Measurements from ENCODE around the gene SIAH3. TPM values are rescaled to one million over a fixed set of nuclear protein-coding genes. Genes with fewer than 3 reads are reported as not detected.

The SIAH3 gene
- total RNA-seq = not detected in 2 replicates

DNA sequence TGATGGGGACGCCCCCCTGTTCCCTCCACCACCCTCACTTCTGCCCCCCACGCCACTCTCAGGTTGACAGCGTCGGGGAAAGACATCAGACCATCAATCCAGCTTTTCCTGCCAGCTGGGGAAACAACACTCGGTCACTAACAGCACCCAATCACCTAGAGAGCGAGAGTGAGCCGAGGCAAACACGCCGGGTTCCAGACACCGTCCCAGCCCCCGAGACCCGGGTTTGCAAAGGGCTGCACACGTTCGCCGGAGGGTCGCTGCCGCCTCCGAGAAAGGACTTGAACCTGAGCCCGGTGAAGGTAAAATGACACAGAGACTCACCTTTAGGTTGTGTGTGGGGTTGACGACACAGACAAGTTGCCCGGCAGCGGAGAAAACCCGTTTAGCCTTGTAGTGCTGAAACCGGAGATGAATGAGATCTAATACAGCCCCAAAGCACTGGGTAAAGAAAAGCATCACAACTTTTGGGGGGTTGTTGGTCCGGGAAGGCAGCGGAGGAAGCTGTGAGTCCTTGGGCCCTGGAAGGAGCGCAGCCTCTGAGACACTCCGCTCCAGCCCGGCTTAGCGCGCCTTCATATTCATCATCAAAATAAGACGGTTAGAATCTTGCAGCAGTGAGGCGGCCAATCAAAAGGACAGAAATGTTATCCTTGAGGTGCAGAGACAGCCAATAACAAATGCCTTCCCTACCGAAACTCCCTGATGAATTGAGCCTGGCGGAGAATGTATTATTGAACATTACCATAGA, at the start of gene SIAH3:
TSS of gene SIAH3 (minus strand) at position 583 of the 751 bp plus-strand sequence. CDS start at position 459, 124 bp downstream.

Other genes starting within 250 kb of the SIAH3 start
- not detected in 2 replicates for gene ERICH6B, start 236.0 kb downstream of the SIAH3 start, total RNA-seq
- not detected in 2 replicates for gene CBY2, start 149.4 kb downstream of the SIAH3 start, total RNA-seq
- 12.2 and 12.4 TPM in 2 replicates for gene ZC3H13, start 201.0 kb upstream of the SIAH3 start, total RNA-seq